AG08396 (cell line): ENCODE data around the gene ZNF425.
"Not testable (repeated sequence)": the region's sequence is repeated elsewhere in the genome, so short reads cannot be mapped to it uniquely, and the experiment has no call there.

Source experiments
- DNase-seq: peaks from one replicate; pipeline ENCODE4 v3.0.0; 2012; ENCODE audit warnings: low spot score, mixed read lengths

Gene ZNF425

DNA sequence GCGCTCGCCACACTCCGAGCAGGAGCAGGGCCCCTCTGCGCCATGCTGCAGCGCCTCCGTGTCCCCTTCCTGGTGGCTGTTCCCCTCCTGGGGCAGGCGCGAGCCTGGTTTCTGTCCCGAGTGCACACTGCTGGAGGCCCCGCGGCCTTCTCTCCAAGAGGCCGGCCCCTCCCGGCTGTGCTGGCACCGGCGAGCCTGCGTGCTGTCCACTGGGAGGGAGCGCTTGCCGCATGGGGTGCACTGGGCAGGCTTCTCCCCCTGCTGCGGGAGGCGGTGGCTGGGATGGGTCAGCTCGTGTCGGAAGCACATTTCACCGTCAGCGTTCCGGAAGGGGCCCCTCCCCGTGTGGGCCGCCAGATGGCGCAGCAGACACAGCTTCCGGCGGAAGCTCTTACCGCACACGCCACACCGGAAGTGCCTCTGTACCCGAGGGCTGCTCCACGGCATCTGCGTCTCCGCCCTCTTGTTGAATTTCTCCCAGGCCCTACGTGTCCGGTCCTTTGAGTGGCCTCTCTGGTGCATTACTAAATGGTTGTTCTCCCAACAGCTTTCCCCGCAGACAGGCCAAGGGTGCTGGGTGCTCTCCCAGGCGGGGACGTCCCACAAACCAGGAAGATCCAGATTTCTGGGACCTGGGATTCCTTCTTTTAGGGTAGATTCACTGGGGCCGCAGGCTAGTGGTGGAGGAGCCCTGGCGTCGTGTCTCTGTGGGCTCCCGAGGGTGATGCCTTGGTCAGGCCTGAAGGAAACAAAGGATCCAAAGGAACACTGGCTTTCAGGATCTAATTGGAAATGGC is 54.3 kb downstream of the ZNF425 start:
- no peak for DNase-seq

DNA sequence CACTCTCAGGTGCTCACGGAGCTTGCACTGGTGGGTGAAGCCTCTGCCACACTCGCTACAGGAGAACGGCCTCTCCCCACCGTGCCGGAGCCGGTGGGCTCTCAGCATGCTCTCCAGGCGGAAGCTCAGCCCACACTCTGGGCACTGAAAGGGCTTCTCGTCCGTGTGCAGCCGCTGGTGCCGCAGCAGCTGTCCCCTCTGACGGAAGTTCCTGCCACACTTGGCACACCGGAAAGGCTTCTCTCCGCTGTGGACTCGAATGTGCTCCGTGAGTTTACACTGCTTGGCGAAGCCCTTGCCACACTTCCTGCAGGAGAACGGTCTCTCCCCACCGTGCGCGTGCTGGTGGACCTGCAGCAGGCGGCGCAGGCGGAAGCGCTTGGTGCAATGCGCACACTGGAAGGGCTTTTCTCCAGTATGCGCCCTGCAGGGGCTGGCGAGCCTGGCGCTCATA is 54.9 kb downstream of the ZNF425 start:
- no peak for DNase-seq

DNA sequence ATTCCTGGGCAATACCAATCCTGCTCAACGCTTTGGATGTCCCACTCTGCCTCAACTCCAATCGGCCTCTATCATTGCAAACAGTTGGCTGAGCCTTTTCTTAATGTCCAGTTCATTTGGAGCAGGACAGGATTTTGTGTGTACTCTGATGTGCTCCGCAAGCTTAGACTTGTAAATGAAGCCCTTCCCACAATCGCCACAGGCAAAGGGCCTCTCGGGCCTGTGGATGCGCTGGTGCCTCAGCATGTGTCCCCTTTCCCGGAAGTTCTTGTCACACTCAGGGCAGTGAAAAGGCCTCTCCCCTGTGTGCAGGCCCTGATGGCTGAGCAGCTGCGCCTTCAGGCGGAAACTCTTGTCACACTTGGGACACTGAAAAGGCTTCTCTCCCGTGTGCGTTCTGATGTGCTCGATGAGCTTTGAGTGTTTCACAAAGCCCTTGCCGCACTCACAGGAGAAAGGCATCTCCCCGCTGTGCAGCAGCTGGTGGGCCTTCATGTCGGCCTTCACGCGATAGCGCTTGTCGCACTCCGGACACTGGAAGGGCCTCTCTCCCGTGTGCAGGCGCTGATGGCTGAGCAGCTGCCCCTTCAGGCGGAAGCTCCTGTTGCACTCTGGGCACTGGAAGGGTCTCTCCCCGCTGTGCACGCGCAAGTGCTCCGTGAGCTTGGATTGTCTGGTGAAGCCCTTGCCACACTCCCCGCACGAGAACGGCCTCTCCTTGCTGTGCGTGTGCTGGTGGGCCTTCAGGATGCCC is 55.6 kb downstream of the ZNF425 start:
- DNase-seq: no peak

DNA sequence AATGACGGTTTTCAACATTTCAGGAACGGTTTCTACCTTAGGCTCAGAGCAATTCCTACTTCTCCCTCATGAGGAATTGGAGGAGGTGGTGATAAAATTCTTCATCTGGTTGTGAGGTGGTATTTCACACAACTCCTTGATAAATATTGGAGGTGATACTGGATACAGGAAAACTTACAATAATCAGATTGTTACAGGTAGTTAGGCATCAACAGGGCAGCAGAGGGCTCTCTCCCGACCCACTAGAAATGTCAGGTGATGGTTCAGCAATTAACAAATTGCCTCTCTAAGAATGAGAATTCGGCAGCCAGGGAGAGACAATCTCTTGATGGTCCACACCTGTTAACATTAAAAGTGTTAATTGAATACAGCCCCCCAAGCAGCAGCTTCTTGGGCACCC is 58.3 kb downstream of the ZNF425 start:
- DNase-seq: no peak

DNA sequence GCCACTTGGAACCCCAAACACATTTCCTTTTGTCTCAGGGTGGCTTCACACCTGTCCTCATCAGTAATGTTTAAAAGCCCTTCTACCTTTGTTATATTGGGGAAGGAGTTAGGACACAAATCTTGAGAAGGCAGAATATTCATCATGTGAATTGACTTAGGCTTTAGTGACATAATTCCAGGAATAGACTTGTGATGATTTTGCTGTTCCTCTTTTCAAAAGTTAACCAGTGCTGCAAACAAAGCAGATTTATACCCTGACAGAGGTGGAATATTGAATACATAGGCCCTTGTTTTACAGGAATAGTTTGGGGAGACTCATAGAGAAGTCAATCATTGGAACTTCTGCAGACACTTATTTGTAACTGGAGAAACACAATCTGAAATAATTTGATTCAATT is 62.6 kb downstream of the ZNF425 start:
- no peak for DNase-seq

DNA sequence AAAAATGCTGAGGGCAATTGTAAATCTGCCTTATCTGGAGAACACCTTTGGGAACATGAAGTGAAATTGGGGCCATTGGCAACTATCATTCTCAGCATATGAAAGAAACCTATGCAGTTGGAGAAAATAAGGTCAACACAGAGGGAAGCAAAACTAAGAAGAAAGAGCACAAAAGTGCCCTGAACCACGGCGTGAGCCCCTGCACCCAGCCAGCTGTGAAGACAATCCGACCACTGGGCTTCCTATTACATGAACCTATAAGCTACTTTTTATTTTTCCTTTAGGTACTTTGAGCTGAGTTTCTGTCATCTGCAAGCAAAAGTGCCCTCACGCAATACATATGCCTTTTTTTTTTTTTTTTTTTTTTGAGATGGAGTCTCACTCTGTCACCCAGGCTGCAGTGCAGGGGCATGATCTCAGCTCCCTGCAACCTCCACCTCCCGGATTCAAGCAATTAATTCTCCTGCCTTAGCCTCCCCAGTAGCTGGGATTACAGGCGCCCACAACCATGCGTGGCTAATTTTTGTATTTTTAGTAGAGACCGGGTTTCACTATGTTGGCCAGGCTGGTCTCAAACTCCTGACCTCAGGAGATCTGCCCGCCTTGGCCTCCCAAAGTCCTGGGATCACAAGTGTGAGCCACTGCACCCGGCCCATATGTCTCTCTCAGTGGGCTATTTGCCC is 63.8 kb downstream of the ZNF425 start:
- DNase-seq: not testable (repeated sequence)

DNA sequence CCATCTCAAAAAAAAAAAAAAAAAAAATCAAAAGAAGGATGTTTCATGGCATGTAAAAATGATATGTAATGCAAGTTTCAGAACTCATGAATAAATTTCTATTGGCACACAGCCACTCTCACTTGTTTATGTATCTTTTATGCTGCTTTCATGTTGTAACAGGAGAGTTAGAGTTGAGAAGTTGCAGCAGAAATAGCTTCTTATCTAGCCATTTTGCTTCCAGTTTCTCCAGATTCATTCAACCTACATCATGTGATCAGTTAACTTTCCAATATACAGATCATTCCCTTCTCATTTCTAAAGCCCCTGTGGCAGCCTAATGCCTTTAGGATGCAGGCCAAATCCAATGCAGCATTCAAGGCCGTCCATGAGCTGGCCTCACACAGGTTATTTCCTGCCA is 66.0 kb downstream of the ZNF425 start:
- DNase-seq: no peak

DNA sequence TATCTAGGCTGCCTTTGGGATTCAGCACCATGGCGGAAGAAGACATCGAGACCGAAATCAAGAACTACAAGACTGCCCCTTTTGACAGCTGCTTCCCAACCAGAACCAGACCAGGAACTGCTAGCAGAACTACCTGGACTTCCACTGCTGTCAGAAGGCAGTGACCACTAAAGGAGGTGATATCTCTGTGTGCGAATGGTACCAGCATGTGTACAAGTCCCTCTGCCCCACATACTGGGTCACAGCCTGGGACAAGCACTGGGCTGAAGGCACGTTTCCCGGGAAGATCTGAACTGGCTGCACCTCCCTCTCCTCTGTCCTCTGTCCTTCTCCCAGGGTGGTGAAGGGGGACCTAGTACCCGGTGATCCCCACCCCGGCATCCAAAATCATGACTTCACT is 72.2 kb downstream of the ZNF425 start:
- DNase-seq: no peak

DNA sequence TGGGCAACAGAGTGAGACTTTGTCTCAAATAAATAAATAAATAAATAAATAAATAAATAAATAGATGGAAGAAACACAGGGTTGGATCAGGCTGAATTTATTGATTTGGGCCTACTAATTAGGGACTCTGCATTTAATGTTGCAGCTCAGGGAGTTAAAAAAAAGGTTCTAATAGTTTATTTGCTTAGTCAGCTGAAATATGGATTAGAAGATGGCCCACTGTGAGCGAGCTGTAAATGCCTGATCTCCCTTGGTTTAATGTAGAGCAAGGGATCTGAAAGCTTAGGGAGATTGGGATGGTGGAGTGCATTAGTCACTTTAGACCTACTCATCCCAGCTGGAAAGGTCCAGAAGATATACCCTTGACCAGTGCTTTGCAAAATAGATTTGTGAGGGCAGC is 72.7 kb downstream of the ZNF425 start:
- no peak for DNase-seq
